ENCODE results near the gene RNF208.

GRCh38 chr9:137240841-137241489 is 18.9 kb upstream of the RNF208 start, which contains the start of gene TUBB4B:
- TF ChIP-seq CTCF (IDR thresholded peaks at IDR 0.05; ENCODE audit: poor library complexity, severe bottlenecking) (no peak), TAF1 (IDR thresholded peaks at IDR 0.05; ENCODE audit: low read depth) (peak; percentile 99), RAD21 (conservative IDR thresholded peaks at IDR 0.05) (no peak)
